ENCODE results near the gene ABHD2.
A peak's percentile ranks its signal among the peaks of the same experiment; 100 is the strongest.
"Not testable (repeated sequence)": the region's sequence is repeated elsewhere in the genome, so short reads cannot be mapped to it uniquely, and the experiment has no call there.

The ABHD2 gene

DNA sequence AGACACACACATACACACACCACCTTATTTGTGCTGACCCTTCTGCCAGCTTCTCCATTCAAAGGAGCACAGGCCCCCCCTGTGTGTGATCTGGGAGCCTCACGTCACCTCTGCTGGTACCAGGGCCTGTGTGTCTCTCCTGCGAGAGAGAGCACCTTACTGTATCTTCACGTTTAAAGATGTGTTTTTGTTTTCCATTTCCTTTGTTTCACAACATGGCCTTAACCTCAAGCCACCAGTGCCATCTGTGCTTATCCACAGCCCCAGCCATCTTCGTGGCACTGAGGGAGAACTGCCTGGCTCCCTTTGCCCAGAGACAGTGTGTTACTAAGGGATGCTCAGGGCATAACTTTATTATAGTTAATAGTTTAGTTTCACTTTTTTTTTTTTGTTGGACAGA lies 52.3 kb downstream of the ABHD2 start:
- DNase-seq, result peak in 1 of 5 experiments; percentile 53

GRCh38 chr15:89141159-89141558 lies 52.9 kb downstream of the ABHD2 start:
- DNase-seq, result not testable (repeated sequence)

GRCh38 chr15:89141885-89142284 lies 53.6 kb downstream of the ABHD2 start:
- DNase-seq, result no peak

DNA sequence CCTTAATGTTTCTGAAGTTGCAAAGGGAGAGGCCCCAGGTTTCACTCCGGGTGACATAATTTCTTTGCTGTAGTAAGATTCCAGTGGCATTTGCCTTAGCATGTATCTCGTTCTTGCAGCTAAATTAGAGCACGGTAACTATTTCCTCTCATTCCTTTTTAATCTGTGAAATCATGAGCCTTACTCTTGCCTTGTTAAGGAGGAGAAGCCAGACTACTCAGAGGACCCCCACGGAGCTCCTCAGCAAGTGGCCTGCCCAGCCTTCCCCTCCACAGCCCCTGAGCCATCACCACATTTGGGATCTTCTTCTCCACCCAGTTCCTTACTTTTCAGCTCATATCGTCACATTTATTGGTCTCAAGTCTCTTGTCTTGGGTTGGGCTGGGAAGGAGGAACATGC lies 54.2 kb downstream of the ABHD2 start:
- DNase-seq, result no peak

DNA sequence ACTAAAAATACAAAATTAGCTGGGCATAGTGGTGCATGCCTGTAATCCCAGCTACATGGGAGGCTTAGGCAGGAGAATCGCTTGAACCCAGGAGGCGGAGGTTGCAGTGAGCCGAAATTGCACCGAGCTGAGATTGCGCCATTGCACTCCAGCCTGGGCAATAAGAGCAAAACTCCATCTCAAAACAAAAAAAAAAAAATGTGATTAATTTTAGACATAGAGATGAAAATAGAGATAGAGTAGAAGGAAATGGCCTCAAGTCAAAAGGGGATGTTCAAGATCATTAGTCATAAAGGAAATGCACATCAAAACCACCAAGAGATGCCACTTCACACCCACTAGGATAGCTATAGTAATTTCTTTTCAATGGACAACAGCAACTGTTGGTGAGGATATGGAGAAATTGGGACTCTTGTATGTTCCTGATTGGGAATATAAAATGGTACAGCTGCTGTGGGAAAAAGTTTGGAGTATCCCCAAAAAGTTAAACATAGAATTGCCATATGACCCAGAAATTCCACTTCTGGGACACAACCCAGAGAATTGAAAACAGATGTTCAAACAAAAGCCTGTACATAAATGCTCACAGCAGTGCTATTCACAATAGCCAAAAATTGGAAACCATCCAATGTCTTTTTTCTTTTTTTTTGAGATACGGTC lies 55.4 kb downstream of the ABHD2 start:
- peak in 1 of 5 experiments; percentile 83 for DNase-seq

DNA sequence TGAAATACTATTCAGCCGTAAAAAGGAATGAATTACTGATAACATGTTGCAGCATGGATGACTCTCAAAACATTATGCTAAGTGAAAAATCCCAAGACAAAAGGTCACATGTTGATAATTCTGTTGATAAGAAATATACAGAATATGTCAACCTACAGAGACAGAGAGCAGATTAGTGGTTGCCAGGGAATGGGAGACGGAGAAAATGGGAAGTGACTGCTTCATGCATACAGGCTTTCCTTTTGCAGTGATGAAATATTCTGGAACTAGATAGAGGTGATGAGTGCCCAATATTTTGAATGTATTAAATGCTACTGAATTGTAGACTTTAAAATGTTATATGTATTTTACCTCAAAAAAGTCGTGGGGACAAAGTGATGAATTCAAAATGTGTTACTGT lies 56.2 kb downstream of the ABHD2 start:
- DNase-seq, result no peak

GRCh38 chr15:89146366-89146765 lies 58.1 kb downstream of the ABHD2 start:
- no peak for DNase-seq

DNA sequence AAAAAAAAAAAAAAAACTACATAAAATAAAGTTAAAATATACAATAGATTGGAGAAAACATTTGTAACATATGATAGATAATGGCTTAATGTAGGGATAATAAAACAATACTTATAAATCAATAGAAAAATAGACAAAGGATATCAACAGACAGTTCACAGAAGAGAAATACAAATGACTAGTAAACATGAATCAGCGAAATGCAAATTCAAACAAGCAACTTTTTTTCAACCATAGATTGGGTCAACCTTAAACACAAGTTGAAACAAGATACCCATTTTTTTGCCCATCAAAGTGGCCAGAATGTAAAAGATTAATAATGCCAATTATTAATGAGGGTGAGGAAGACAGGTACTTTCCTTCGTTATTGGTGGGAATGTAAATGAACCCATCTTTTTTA lies 59.9 kb downstream of the ABHD2 start:
- DNase-seq, result no peak

- no peak for DNase-seq
Measured at GRCh38 chr15:89149501-89150101, 61.3 kb downstream of the ABHD2 start.

GRCh38 chr15:89150287-89150686 lies 62.0 kb downstream of the ABHD2 start:
- DNase-seq, result no peak

- DNase-seq, result no peak
Measured at GRCh38 chr15:89150762-89151664, 62.8 kb downstream of the ABHD2 start.

DNA sequence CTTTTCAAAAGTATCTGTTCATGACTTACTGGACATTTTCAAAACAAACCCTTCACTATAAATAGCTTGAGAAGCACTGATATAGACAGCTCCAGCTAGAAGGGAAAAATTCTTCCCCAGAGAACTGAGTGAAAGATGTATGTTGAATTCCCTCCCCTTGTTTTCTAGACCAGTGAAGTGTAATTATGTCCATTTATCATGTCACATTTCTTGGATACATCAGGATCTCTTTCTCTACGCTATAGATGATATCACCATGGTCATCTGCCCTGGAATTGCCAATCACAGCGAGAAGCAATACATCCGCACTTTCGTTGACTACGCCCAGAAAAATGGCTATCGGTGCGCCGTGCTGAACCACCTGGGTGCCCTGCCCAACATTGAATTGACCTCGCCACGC lies 66.9 kb downstream of the ABHD2 start:
- DNase-seq, result no peak

GRCh38 chr15:89155656-89156055 lies 67.4 kb downstream of the ABHD2 start:
- DNase-seq, result no peak

GRCh38 chr15:89157061-89157460 lies 68.8 kb downstream of the ABHD2 start:
- DNase-seq, result no peak

- DNase-seq, result no peak
Measured at GRCh38 chr15:89157918-89158564, 69.8 kb downstream of the ABHD2 start.

DNA sequence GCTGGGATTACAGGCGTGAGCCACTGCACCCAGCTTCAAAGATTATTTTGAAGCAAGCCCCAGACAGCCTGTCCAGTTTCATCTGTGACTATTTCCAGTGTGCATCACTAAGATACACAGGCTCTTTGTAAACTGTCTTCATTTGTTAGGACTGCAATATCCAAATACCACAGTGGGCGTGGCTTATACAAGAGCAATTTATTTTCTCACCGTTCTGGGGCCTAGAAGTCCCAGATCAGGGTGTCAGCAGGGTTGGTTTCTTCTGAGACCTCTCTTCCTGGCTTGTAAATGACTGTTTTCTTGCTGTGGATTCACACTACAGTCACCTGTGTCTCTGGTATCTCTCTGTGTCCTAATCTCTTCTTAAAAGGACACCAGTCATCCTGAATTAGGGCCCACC lies 73.4 kb downstream of the ABHD2 start:
- DNase-seq, result no peak

- no peak for DNase-seq
Measured at GRCh38 chr15:89163271-89164055, 75.2 kb downstream of the ABHD2 start.

- DNase-seq, result no peak
Measured at GRCh38 chr15:89164712-89165211, 76.5 kb downstream of the ABHD2 start.

DNA sequence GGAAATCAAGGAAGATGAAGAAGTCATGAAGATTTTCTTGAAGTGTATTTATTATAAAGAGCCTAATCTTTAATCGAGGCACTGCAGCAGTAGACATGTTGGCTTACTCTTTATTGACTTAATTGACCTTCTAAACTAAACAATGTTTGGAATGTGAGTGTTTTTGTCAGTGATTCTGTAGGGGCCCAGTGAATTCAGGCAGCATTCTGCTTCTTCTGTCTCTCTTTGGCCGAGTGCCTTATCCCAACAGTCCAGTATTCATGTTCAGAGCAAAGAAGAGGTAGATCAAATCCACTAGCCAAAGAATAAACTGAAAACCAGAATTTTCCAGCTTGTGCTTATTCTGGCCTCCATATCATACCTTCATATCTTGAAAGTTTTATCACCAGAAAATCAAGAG lies 77.4 kb downstream of the ABHD2 start:
- no peak for DNase-seq

DNA sequence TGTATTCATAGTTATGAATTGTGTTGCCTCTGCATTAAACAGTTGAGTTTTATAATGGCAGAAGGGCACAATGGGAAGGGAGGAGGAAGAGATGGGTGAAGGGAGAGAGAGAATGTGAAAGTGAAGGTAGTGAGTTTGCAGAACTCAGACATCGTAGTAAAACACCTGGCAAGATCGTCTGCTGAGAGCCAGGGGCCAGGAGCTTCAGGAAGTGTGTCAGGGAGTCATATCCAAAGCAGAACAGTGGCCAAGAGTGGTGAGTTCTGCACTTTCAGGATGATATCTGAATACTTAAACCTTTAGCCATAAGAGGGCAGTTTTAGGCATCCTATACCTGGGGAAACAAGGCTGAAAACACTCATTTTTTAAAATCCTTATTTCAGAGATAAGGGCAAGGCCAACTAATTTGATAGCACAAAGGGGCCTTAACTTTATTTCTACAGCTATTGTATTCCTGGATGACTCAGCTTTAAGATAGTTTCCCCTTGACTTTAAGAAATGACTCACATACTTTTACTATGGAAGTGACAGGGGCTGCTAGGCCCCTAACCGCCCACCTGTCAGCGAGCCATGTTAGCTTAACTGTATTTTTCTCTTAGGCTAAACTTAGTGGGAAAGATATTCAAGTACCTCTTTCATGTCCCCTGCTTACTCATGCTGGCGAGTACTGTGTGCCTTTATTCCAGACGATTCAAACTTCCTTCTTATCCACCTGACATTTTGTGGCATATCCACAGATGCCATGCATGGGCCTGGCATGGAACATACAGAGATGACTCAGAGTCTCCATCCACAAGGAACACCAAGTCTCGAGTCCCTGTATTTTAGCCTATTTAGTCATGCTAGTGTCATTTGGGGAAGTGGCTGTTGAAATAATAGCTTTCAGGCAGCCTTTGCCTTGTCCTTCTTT lies 79.3 kb downstream of the ABHD2 start:
- peak in 2 of 5 experiments; percentile 64 to 76 for DNase-seq

- no peak for DNase-seq
Measured at GRCh38 chr15:89168316-89168833, 80.1 kb downstream of the ABHD2 start.

All from T-helper 2 cell (primary cell).